22Rv1 (cell line): ENCODE results near the gene PLEKHG4B.

Experiments used
- CTCF ChIP-seq: fragments of 450-650 bp; IDR thresholded peaks from 2 replicates; pipeline ENCODE4 v1.5.1; 2017; ENCODE audit warnings: mild to moderate bottlenecking
- ZFX ChIP-seq: fragments of 450-650 bp; IDR thresholded peaks from 2 replicates; pipeline ENCODE4 v1.6.1; 2017; ENCODE audit warnings: antibody characterized with exemption, borderline replicate concordance

- no peak for TF ChIP-seq ZFX
- no peak for TF ChIP-seq CTCF
These were observed 71.9 kb downstream of the PLEKHG4B start for GRCh38 chr5:163841-164240.
